HEK293 (cell line): Measurements from ENCODE around the gene GNB4.

Source experiments
- CTCF ChIA-PET: fragments of 350-600 bp; formaldehyde crosslinking; extraction: SDS; loops from one replicate; lab custom pipeline; 2021; ENCODE audit warnings: antibody characterized with exemption; lab: Yijun Ruan, JAX
- POLR2A ChIA-PET: fragments of 300-600 bp; formaldehyde crosslinking; extraction: SDS; loops from one replicate; lab custom pipeline; 2020; ENCODE audit warnings: antibody characterized with exemption, inconsistent platforms; lab: Yijun Ruan, JAX
- H3K27ac ChIP-seq: fragments of 200-500 bp; sonication (Bioruptor generic); 2 replicates; pipeline ENCODE4 v1.5.1; 2014; ENCODE audit warnings: low read depth, low read length, control low read depth, inconsistent platforms; ENCODE audit errors: extremely low read depth
- H3K36me3 ChIP-seq, 2 experiments: fragments of 200-500 bp in 1 of 2; sonication (Bioruptor generic) in 1 of 2; 1 replicate in 1 of 2; 2 replicates in 1 of 2; pipeline ENCODE4 v1.5.1; 2014 to 2017; ENCODE audit warnings: inconsistent platforms in 2 of 2, low read length in 2 of 2; ENCODE audit not compliant: control insufficient read depth in 2 of 2, insufficient read depth in 1 of 2
- H3K4me1 ChIP-seq: fragments of 200-500 bp; sonication (Bioruptor generic); 2 replicates; pipeline ENCODE4 v1.5.1; 2014; ENCODE audit warnings: mild to moderate bottlenecking, low read length, inconsistent platforms; ENCODE audit not compliant: control insufficient read depth, insufficient read depth
- H3K4me3 ChIP-seq: 2 replicates; pipeline ENCODE4 v1.5.1; 2011; ENCODE audit warnings: low read depth, mild to moderate bottlenecking, control low read depth, low read length, moderate library complexity
- H3K9me3 ChIP-seq: fragments of 200-500 bp; sonication (Bioruptor generic); 2 replicates; pipeline ENCODE4 v1.5.1; 2014; ENCODE audit warnings: low read depth, low read length, inconsistent platforms; ENCODE audit not compliant: control insufficient read depth, insufficient read depth
- HOXC10 ChIP-seq: sonication (generic); formaldehyde crosslinking; IDR thresholded peaks from 2 replicates; pipeline ENCODE4 v1.8.1; 2023; ENCODE audit warnings: mild to moderate bottlenecking, missing genetic modification reagents
- HOXD13 ChIP-seq: sonication (generic); formaldehyde crosslinking; IDR thresholded peaks from 2 replicates; pipeline ENCODE4 v1.8.0; 2022; ENCODE audit warnings: missing genetic modification reagents, borderline replicate concordance
- IKZF3 ChIP-seq: fragments of 450-650 bp; IDR thresholded peaks from 2 replicates; pipeline ENCODE4 v1.5.0; 2018; ENCODE audit warnings: missing biosample characterization, mild to moderate bottlenecking, missing genetic modification characterization, moderate library complexity
- KLF16 ChIP-seq: fragments of 450-650 bp; formaldehyde crosslinking; IDR thresholded peaks from 2 replicates; pipeline ENCODE4 v1.5.1; 2017; ENCODE audit warnings: missing biosample characterization, missing genetic modification characterization
- KLF7 ChIP-seq: fragments of 450-650 bp; formaldehyde crosslinking; IDR thresholded peaks from 2 replicates; pipeline ENCODE4 v1.5.1; 2016; ENCODE audit warnings: missing biosample characterization, missing genetic modification characterization, borderline replicate concordance
- KLF9 ChIP-seq: fragments of 450-650 bp; formaldehyde crosslinking; IDR thresholded peaks from 2 replicates; pipeline ENCODE4 v1.5.1; 2016; ENCODE audit warnings: missing biosample characterization, missing genetic modification characterization, low read depth
- MEIS1 ChIP-seq: sonication (generic); formaldehyde crosslinking; IDR thresholded peaks from 2 replicates; pipeline ENCODE4 v1.8.1; 2022; ENCODE audit warnings: missing genetic modification reagents, mild to moderate bottlenecking, borderline replicate concordance
- OVOL3 ChIP-seq: fragments of 450-650 bp; formaldehyde crosslinking; IDR thresholded peaks from 2 replicates; pipeline ENCODE4 v1.5.1; 2016; ENCODE audit warnings: missing biosample characterization, missing genetic modification characterization
- PRDM2 ChIP-seq: fragments of 450-650 bp; formaldehyde crosslinking; IDR thresholded peaks from 2 replicates; pipeline ENCODE4 v1.5.1; 2016; ENCODE audit warnings: missing biosample characterization, missing genetic modification characterization, borderline replicate concordance
- PRDM4 ChIP-seq: fragments of 450-650 bp; formaldehyde crosslinking; IDR thresholded peaks from 2 replicates; pipeline ENCODE4 v1.5.1; 2017; ENCODE audit warnings: missing biosample characterization, missing genetic modification characterization
- SCRT2 ChIP-seq: fragments of 450-650 bp; formaldehyde crosslinking; IDR thresholded peaks from 2 replicates; pipeline ENCODE4 v1.5.1; 2016; ENCODE audit warnings: missing biosample characterization, missing genetic modification characterization
- YY2 ChIP-seq: fragments of 450-650 bp; formaldehyde crosslinking; IDR thresholded peaks from 2 replicates; pipeline ENCODE4 v1.5.1; 2016; ENCODE audit warnings: missing biosample characterization, missing genetic modification characterization
- ZBTB17 ChIP-seq: fragments of 450-650 bp; formaldehyde crosslinking; IDR thresholded peaks from 2 replicates; pipeline ENCODE4 v1.5.1; 2016; ENCODE audit warnings: missing biosample characterization, missing genetic modification characterization
- ZNF114 ChIP-seq: fragments of 450-650 bp; formaldehyde crosslinking; IDR thresholded peaks from 2 replicates; pipeline ENCODE4 v1.5.0; 2017; ENCODE audit warnings: missing biosample characterization, missing genetic modification characterization
- ZNF132 ChIP-seq: fragments of 450-650 bp; formaldehyde crosslinking; IDR thresholded peaks from 2 replicates; pipeline ENCODE4 v1.5.1; 2017; ENCODE audit warnings: missing biosample characterization, missing genetic modification characterization, borderline replicate concordance
- ZNF140 ChIP-seq: fragments of 450-650 bp; formaldehyde crosslinking; IDR thresholded peaks from 2 replicates; pipeline ENCODE4 v1.5.1; 2016; ENCODE audit warnings: missing biosample characterization, missing genetic modification characterization
- ZNF157 ChIP-seq: fragments of 450-650 bp; formaldehyde crosslinking; IDR thresholded peaks from 2 replicates; pipeline ENCODE4 v1.5.1; 2016; ENCODE audit warnings: missing biosample characterization, missing genetic modification characterization
- ZNF16 ChIP-seq: fragments of 450-650 bp; formaldehyde crosslinking; IDR thresholded peaks from 2 replicates; pipeline ENCODE4 v1.5.1; 2016; ENCODE audit warnings: low read depth, missing biosample characterization, missing genetic modification characterization
- ZNF175 ChIP-seq: fragments of 450-650 bp; formaldehyde crosslinking; IDR thresholded peaks from 2 replicates; pipeline ENCODE4 v1.5.1; 2016; ENCODE audit warnings: missing biosample characterization, missing genetic modification characterization
- ZNF19 ChIP-seq: fragments of 450-650 bp; formaldehyde crosslinking; IDR thresholded peaks from 2 replicates; pipeline ENCODE4; 2016; ENCODE audit warnings: missing biosample characterization, missing genetic modification characterization, low read depth
- ZNF211 ChIP-seq: fragments of 450-650 bp; formaldehyde crosslinking; IDR thresholded peaks from 2 replicates; pipeline ENCODE4 v1.5.1; 2016; ENCODE audit warnings: low read depth, missing biosample characterization, missing genetic modification characterization
- ZNF248 ChIP-seq: fragments of 450-650 bp; formaldehyde crosslinking; IDR thresholded peaks from 2 replicates; pipeline ENCODE4 v1.5.1; 2017; ENCODE audit warnings: missing biosample characterization, missing genetic modification characterization
- ZNF433 ChIP-seq: fragments of 450-650 bp; formaldehyde crosslinking; IDR thresholded peaks from 2 replicates; pipeline ENCODE4 v1.5.1; 2016; ENCODE audit warnings: missing biosample characterization, missing genetic modification characterization, low read depth
- ZNF488 ChIP-seq: fragments of 450-650 bp; formaldehyde crosslinking; IDR thresholded peaks from 2 replicates; pipeline ENCODE4 v1.5.1; 2016; ENCODE audit warnings: missing biosample characterization, missing genetic modification characterization
- ZNF549 ChIP-seq: fragments of 450-650 bp; IDR thresholded peaks from 2 replicates; pipeline ENCODE4 v1.5.1; 2018; ENCODE audit warnings: missing biosample characterization, missing genetic modification characterization, mild to moderate bottlenecking, inconsistent platforms, moderate library complexity
- ZNF596 ChIP-seq: fragments of 450-650 bp; IDR thresholded peaks from 2 replicates; pipeline ENCODE4 v1.5.0; 2018; ENCODE audit warnings: missing biosample characterization, mild to moderate bottlenecking, missing genetic modification characterization, moderate library complexity
- ZNF623 ChIP-seq: fragments of 450-650 bp; formaldehyde crosslinking; IDR thresholded peaks from 2 replicates; pipeline ENCODE4 v1.5.1; 2016; ENCODE audit warnings: missing biosample characterization, missing genetic modification characterization
- ZNF629 ChIP-seq: fragments of 450-650 bp; formaldehyde crosslinking; IDR thresholded peaks from 2 replicates; pipeline ENCODE4 v1.5.1; 2017; ENCODE audit warnings: missing biosample characterization, missing genetic modification characterization
- ZNF658 ChIP-seq: fragments of 450-650 bp; formaldehyde crosslinking; IDR thresholded peaks from 2 replicates; pipeline ENCODE4; 2016; ENCODE audit warnings: missing biosample characterization, missing genetic modification characterization

GNB4 gene

GRCh38 chr3:179416681-179417080 is 34.6 kb downstream of the GNB4 start:
- Histone ChIP-seq H3K4me1 (no peaks in the 10 kb centered on the region), H3K4me3 (no peak overlapping the region)
- CTCF ChIA-PET = interaction anchor here (1.2 kb wide), 1 partner anchor 135 kb away, joined by 6 read pairs; no protein-coding TSS in a partner anchor
- TF ChIP-seq ZNF549 (tag by site-specific recombination) = no peak
- TF ChIP-seq ZNF157 (tag by site-specific recombination) = no peak
- TF ChIP-seq ZNF248 (tag by site-specific recombination) = no peak
- TF ChIP-seq ZNF114 (tag by site-specific recombination) = no peak
- TF ChIP-seq KLF7 (tag by site-specific recombination) = no peak
- TF ChIP-seq ZNF488 (tag by site-specific recombination) = no peak
- TF ChIP-seq KLF9 (tag by site-specific recombination) = no peak
- no peak for TF ChIP-seq ZNF596 (tag by site-specific recombination)
- no peak for TF ChIP-seq ZNF140 (tag by site-specific recombination)
- TF ChIP-seq PRDM2 (tag by site-specific recombination) = no peak
- no peak for TF ChIP-seq ZNF433 (tag by site-specific recombination)
- TF ChIP-seq HOXC10 (CRISPR knock-in tag) = no peak
- no peak for TF ChIP-seq IKZF3 (tag by site-specific recombination)
- no peak for TF ChIP-seq MEIS1 (CRISPR knock-in tag)
- no peak for TF ChIP-seq HOXD13
- TF ChIP-seq ZNF623 (tag by site-specific recombination) = no peak
- TF ChIP-seq, all 188 proteins: peak for 0
- POLR2A ChIA-PET = no interaction called here
- Histone ChIP-seq H3K27ac (no peak overlapping the region), H3K36me3 (peaks cover 4 to 39% of the 10 kb centered on the region in 2 experiments; a peak in 2 of 3 replicates), H3K9me3 (no peaks in the 10 kb centered on the region)

GRCh38 chr3:179415377-179415776 is 35.9 kb downstream of the GNB4 start:
- CTCF ChIA-PET = interaction anchor here (1.2 kb wide), 1 partner anchor 136 kb away, joined by 6 read pairs; no protein-coding TSS in a partner anchor
- TF ChIP-seq HOXD13 = no peak
- TF ChIP-seq ZNF175 (tag by site-specific recombination) = no peak
- TF ChIP-seq ZBTB17 = no peak
- no peak for TF ChIP-seq OVOL3 (tag by site-specific recombination)
- TF ChIP-seq ZNF211 (tag by site-specific recombination) = no peak
- TF ChIP-seq ZNF16 (tag by site-specific recombination) = no peak
- no peak for TF ChIP-seq PRDM4 (tag by site-specific recombination)
- TF ChIP-seq ZNF19 (tag by site-specific recombination) = no peak
- no peak for TF ChIP-seq ZNF658 (tag by site-specific recombination)
- no peak for TF ChIP-seq ZNF629 (tag by site-specific recombination)
- no peak for TF ChIP-seq KLF16 (tag by site-specific recombination)
- no peak for TF ChIP-seq SCRT2 (tag by site-specific recombination)
- TF ChIP-seq ZNF132 (tag by site-specific recombination) = no peak
- TF ChIP-seq YY2 (tag by site-specific recombination) = no peak

More at GRCh38 chr3:179415377-179415776, 35.9 kb downstream of the GNB4 start:
- no peaks in the 10 kb centered on the region for H3K4me1 ChIP-seq
- H3K4me3 ChIP-seq = no peak overlapping the region
- POLR2A ChIA-PET = no interaction called here
- no peak overlapping the region for H3K27ac ChIP-seq
- peaks cover 4 to 41% of the 10 kb centered on the region in 2 experiments; a peak in 2 of 3 replicates for H3K36me3 ChIP-seq
- H3K9me3 ChIP-seq = no peaks in the 10 kb centered on the region
